GM15510 (cell line): ENCODE results near the gene ROBO2.

Experiments used
- POLR2A ChIP-seq: IDR thresholded peaks from 3 replicates; pipeline ENCODE4 v1.6.1; 2011; ENCODE audit warnings: borderline replicate concordance; ENCODE audit not compliant: insufficient read length; ENCODE audit errors: extremely low read depth

The ROBO2 gene

DNA sequence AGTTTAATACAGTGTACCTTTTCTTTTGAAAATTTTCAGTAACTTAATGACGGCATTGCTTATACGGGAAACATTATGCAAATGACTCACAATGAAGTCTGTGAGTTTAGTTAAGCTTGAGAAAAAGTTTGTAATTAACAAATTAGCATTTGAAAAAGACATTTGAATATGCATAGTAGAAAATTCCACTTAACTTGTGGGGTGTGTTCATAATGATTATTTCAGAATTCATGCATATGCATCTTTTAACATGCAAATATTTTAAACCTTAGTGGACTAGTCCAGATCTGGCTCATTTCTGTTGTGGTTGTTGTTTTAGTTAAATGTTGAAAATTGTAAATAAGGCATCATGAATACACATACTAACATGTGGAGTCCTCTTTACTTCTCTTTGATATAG lies 239.4 kb downstream of the ROBO2 start:
- no peak for TF ChIP-seq POLR2A

DNA sequence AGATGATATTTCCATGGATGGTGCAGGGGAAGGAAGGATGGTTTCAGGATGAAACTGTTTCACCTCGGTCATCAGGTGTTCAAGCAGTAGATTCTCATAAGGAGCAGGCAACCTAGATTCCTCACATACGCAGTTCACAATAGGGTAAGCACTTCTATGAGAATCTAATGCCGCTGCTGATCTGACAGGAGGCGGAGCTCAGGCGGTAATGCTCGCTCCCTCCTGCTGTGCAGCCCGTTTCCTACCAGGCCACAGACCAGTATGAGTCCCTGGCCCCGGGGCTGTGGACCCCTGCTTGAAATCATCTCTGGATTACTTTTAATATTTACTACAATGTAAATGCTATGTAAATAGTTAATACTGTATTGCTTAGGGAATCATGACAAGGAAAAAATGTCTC lies 241.8 kb downstream of the ROBO2 start:
- no peak for TF ChIP-seq POLR2A

DNA sequence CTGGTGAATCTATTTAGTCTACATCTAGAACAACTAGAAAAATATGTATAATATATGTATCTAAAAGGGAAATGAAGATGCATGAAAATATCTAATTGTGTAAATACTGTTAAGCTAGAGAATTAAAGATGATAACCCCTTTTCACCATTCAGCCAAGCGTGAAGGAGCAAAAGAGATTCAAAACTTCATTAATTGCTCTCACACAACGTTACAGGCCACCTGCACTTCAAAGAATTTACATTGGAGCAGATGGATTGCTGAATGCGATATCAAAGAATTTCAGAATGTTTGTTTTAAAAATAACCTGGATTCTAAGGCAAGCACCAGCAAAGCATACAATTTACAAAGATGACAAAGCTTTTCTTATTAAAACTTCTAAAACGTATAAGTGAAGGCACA lies 243.2 kb downstream of the ROBO2 start:
- TF ChIP-seq POLR2A: no peak

DNA sequence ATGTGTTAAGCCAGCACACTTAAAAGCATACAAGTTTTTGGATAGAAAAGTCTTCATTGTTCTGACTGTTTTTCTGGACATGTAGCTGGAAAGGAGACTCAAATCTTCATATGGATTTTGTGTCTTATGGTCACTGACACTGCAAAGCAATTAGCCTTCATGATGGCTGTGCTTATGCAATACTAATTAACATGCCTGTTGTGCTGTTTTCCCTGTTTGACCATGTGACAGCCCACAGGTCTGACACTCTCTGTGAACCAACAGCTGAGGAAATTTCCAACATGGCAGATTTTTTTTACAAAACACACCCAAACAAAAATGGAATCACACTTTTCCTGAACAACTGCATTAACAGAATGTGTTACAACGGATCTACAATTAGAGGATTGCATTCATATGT lies 248.4 kb downstream of the ROBO2 start:
- no peak for TF ChIP-seq POLR2A

DNA sequence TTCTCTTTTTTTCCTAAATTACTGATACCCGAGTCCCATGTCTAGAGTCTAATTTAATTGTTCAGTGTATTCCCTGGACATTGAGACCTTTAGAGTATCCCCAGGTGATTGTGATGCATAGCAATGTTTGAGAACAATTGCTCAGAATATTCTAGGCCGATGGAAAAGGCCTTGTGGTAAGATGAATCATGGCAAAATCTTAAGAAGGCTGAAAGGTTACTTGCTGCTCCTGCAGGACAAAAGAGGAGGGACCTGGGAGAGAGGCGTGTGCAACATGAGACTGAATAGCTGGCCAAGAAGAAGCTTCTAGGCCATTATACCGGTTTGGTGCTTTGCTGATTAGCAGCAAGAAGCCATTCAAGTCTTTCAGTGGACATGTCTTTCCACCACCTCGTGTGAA lies 256.6 kb downstream of the ROBO2 start:
- TF ChIP-seq POLR2A: no peak

DNA sequence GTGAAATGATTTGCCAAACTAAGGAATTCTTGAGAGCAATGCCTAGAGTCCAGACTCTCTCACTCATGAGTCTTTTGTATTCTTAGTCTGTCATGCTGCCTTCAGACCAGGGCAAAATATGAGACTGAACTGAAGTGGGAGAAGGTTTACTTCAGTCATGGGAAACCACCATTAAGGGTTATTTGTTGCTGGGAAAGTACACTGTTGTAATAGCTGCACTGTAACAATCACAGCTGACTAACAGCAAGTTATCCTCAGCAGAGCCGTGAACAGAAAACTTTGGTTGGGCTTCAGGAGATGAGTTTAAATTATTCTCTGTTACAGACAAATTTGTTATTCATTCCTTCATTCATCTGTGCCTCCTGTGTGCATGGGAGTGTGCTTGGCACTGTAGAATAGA lies 258.5 kb downstream of the ROBO2 start:
- no peak for TF ChIP-seq POLR2A

DNA sequence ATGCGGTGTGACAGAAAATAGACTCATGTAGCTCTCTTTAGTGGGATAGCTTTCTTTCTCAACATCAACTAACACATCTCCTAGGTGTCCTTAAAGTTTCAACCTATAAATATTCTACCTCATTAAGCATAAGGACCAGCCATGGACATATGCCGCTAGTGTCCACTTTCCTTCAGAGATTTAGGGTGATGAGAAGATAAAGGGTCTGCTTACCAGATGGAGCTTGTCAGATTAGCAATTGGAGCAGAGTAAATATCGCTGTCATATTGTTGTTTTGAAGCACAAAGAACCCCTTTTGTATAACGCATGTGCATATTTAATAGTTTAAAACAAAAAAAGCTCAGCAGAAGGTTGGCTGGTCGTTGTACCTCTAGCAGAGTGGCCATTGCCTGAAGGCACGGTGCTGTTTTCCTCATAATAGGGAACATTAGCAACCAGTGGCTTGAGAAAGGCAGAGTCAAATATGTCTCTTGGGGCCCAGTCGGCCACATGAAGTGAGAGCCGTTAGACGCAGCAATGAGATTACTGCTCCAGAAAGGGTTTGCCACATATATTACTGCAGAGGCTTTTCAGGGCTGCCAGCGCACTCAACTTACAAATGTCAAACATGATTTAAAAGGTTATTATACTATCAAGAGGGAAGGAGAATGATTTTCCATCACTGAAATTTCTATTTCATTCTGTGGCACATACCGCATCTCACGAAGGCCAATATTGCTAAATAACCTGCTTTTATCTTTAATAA lies 264.2 kb downstream of the ROBO2 start:
- TF ChIP-seq POLR2A: no peak

DNA sequence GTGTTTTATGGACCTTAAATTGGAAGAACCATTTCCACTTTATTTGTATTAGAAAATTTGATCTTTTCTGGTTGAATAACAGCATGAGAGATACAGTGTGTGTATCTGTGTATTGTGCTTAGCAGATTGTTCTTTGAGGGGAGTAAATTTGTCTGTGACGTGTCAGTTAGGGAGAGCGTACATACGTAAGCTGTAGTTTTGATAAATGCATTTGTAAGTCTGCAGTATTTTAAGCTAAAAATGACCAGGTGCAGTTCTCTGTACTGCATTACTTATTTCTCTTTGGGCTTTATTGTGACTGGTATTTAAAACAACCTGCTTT lies 264.8 kb downstream of the ROBO2 start:
- no peak for TF ChIP-seq POLR2A

DNA sequence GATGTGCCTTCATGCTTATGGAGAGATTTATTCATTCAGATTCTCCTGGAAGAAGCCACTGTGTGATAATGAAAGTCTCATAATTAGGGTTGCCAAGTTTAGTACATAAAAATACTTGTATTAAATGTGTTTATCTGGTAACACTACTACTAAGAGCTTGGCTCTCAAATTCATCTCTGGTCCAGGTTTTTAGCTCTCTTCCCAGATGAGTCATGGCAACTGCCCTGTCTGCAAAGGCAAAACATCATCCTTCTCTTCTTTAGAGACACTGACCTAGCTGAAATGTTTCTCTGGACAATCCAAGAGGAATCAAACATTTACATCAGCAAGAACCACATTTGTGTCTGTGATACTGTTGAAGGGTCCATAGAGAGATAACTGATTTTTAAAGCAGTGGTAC lies 269.6 kb downstream of the ROBO2 start:
- TF ChIP-seq POLR2A: no peak

DNA sequence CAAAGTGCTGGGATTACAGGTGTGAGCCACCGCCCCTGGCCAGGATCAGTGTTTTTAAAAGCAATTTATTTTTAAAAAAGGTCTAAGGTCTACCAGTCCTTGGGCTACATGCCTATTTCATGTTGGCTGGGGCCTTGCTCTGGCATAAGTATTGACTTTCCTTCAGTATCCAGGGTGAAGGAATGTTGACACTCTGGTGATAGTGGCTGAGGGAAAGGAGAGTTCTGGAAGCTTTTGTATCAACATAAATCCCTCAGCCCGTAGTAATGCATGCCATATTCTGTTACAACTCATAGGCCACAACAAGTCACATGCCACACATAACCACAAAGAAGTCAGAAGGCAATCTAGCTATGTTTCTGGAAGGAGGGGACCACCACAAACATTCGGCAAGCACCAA lies 273.9 kb downstream of the ROBO2 start:
- no peak for TF ChIP-seq POLR2A

DNA sequence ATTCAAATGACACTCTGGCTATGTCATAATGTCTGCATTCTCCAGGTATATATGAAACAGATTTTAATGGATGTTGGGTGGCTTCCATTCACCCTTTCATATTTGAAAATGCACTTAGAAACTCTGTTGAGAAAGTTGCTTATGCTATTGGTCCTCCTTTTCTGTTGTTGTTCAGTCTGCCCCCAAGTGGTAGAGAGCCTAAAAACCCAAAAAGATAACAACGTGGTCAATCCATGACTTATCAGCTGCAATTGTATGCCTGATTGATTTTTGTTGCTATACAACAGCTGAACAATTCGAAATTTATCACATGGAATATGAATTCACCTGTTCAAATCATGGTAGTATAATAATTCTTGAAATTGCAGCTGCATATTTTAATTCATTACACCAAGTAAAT lies 279.8 kb downstream of the ROBO2 start:
- no peak for TF ChIP-seq POLR2A

DNA sequence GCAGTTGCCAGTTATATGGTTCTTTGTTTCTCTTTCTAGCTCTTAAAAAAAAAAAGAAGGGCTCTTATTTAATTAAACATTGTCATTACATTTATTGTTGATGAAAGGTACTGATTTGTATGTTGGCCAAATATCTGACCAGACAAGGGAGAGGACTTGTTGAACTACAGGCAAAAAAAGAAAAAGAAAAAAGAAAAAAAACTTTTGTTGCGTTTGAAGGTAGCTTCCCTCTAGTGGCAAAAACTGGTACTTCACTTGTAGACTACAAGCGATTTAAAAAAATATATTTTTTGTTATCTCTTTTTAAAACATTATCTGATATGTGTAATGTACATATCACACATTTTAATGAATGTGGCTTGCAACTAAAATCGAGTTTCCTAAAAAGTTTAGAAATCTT lies 280.6 kb downstream of the ROBO2 start:
- no peak for TF ChIP-seq POLR2A

DNA sequence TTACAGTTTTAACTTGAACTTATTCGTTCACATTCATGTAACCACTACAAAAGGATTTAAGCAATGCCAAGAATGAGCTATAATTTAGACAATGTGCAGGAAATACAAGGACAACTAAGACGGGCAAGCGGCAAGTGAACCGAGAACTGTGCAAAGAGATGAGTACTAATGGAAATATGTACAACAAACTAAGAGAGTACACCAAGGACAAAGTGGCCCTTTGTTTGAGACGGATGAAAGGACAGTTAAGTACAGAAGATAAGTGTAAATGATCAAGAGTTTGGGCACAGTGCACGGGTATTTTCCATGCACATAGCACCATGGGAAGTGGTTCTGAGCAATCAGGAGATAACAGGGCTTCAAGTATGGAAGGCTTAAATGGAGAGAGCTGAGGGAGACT lies 281.7 kb downstream of the ROBO2 start:
- no peak for TF ChIP-seq POLR2A

DNA sequence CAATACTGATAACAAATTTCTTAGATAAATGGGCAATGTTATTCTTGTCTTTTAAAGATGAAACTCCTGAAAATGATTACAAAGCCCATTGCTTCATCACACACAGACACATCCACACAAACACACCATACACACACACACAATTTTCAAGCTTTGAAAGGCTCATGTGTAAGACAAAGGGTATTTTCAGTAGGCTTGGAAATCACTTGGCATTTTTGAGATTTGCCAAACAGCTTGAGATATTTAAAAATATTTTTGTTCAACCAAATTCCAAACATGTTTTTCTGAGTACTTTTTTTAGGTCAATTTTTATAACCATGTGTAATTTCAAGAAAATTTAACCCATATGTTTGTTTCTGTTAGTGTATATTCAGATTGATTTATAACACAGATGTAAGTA lies 283.7 kb downstream of the ROBO2 start:
- no peak for TF ChIP-seq POLR2A

DNA sequence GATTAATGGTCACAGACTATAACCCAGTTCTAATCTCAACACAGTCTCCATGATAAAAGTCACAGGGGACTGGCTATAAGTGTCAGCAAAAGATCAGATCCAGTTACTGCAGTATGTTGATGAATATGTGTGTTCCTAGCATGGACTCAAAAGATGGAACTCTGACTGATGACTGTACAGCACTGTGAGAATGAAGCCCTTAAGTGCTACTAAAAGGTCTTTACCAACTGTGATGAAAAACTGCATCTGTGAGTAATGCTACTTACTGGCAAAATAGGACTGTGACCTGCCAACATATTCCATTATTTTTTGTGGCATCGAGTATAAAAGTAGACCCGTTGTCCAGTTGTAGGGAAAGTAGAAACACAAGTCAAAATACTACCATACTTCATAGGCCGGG lies 284.2 kb downstream of the ROBO2 start:
- no peak for TF ChIP-seq POLR2A

DNA sequence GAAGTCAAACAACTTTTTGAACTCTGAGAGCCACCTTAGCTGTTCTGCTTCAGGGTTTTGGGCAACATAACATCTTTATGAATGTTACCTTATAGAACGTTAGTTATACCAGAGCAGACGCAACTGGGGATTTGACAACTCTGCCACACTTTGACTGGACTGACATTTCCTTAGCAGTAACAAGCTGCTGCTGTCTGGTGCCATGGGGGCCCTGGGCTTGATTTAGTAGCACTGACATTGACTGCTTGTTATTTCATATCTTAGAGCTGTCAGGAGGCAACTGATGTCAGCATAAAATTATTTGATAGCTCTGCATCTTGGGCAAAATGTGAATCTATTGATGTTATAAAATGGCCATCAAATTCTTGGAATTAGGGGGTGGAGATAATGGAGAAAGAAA lies 285.4 kb downstream of the ROBO2 start:
- no peak for TF ChIP-seq POLR2A

DNA sequence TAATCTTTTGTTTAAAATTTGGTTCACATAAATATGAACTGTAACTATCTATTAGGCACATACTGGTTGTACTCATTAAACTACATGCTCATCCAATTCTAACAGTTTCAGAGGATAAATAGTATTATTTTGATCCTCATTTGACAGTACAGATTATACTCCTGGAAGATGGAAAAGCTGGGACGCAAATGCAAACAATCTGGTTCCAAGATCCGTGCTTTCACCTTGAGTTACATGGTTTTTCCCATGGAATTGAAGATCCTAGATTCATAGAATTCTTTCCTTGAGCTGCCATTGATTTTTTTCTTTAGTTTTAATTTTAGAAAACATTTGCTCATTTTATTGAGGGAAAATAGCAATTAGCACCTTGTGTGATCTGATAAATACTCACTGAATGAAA lies 285.8 kb downstream of the ROBO2 start:
- TF ChIP-seq POLR2A: no peak
